Glomerular visceral epithelial cell (primary cell): ENCODE measurements around the gene LRRN3.

ENCODE experiments used
- DNase-seq: peaks from one replicate; pipeline ENCODE4 v3.0.0-alpha.2; 2016; ENCODE audit errors: extremely low spot score

LRRN3 gene

GRCh38 chr7:111168182-111168581, 77.3 kb downstream of the LRRN3 start:
- DNase-seq, result peak; percentile 1

DNA sequence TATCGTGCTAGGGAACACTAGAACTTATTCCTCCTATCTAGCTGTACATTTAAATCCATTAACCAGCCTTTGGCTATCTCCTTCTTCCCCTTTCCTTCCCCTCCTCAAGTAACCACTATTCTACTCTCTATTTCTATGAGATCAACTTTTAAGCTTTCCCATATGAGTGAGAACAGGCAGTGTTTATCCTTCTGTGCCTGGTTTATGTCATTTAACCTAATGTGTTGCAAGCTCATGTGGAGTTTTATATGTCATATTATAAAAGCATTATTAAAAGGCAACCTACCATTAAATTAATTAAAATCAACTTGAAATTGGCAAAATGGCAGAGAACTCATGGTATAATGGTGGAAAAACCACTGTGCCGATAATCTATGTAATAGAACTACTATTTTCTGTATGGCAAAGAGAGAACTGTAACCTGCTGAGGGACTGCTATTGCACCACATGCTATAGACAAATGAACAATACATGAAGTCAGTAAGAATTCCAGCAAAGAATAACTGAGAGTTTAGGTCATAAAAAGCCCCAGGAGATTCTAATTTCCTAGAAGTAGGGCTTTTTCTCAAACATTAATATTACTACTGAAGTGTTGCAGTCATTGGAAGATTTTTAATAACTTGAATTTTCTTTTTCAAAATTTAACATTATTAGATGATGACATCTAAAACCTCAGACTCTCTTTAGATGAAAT, 81.8 kb downstream of the LRRN3 start:
- no peak for DNase-seq

DNA sequence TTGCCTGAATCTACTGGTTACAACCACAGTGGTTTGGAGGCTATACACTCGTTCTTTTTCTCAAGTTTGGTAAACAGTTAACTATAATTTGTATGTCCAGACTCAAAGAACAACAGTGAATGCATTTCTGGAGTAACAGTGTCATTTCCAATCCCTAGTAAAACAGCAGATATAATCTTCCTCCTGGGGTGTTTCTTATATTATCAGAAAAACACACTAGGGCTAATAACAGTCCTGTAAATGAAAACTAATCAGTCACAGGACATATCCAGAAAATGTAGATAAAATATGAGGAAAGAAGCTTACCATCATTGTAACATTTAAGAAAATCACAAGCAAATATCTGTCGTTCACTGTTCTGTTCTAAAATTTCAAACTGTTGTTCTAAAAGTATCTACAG, 82.6 kb downstream of the LRRN3 start:
- DNase-seq, result no peak

GRCh38 chr7:111173990-111174389, 83.1 kb downstream of the LRRN3 start:
- DNase-seq, result no peak

- DNase-seq, result no peak
These were observed 83.6 kb downstream of the LRRN3 start for GRCh38 chr7:111174510-111174909.
